Endothelial cell of umbilical vein (primary cell): Measurements from ENCODE around the gene GRIK1. TPM values are rescaled to one million over a fixed set of nuclear protein-coding genes. Genes with fewer than 3 reads are reported as not detected.

ENCODE experiments used
- BruUV-seq: library from RNA; stranded (reverse); fragments of 400-500 nt; replicated peaks from 2 replicates; lab custom pipeline; 2021; lab: Mats Ljungman, UMichigan
- CTCF ChIA-PET: fragments of 300-600, 350-600 bp; sonication (Branson Sonifier 250); formaldehyde crosslinking; loops from one replicate; lab custom pipeline; 2021; ENCODE audit warnings: antibody characterized with exemption, inconsistent platforms; lab: Charles Lee
- POLR2A ChIA-PET: fragments of 300-600, 350-600 bp; sonication (Branson Sonifier 250); formaldehyde crosslinking; loops from one replicate; lab custom pipeline; 2021; ENCODE audit warnings: antibody characterized with exemption, inconsistent platforms; lab: Charles Lee
- DNase-seq: peaks from one replicate; pipeline ENCODE4 v3.0.0-alpha.2; 2011; ENCODE audit warnings: low read depth, low spot score
- FAIRE-seq: peaks from 2 replicates; lab custom pipeline; 2011; peaks lifted over from hg19 to GRCh38; lab: Jason Lieb, UNC
- H2AFZ ChIP-seq: 2 replicates; pipeline ENCODE4 v1.6.0; 2012; ENCODE audit warnings: low read depth, low read length, control low read depth, inconsistent platforms
- H3K27ac ChIP-seq: 2 replicates; pipeline ENCODE4 v1.5.1; 2011; ENCODE audit warnings: low read depth, mild to moderate bottlenecking, control low read depth, low read length, moderate library complexity; ENCODE audit not compliant: insufficient read depth
- H3K27me3 ChIP-seq, 2 experiments: 2 replicates each; pipeline versions ENCODE4 v1.6.0 to v1.6.1; 2011; ENCODE audit warnings: low read length in 2 of 2, mixed read lengths in 1 of 2; ENCODE audit not compliant: control insufficient read depth in 2 of 2, insufficient read depth in 2 of 2
- H3K36me3 ChIP-seq, 2 experiments: 2 replicates in 1 of 2; 3 replicates in 1 of 2; pipeline ENCODE4 v1.5.1; 2011; ENCODE audit warnings: low read length in 2 of 2, mild to moderate bottlenecking in 1 of 2, moderate library complexity in 1 of 2; ENCODE audit not compliant: control insufficient read depth in 2 of 2, insufficient read depth in 2 of 2; ENCODE audit errors: extremely low read depth in 1 of 2
- H3K4me1 ChIP-seq: 3 replicates; pipeline ENCODE4 v1.5.1; 2011; ENCODE audit warnings: mild to moderate bottlenecking, low read length; ENCODE audit not compliant: control insufficient read depth, insufficient read depth; ENCODE audit errors: extremely low read depth
- H3K4me2 ChIP-seq: 2 replicates; pipeline ENCODE4 v1.6.1; 2011; ENCODE audit warnings: low read length, control low read depth, mixed read lengths; ENCODE audit not compliant: insufficient read depth
- H3K4me3 ChIP-seq, 3 experiments: fragments of 200-600 bp in 1 of 3; sonication (generic), shearing (Covaris generic) in 1 of 3; replicated peaks in 1 of 3; 2 replicates each; pipeline ENCODE4 v1.5.1; 2011 to 2016; ENCODE audit warnings: control low read depth in 3 of 3, low read length in 3 of 3, mild to moderate bottlenecking in 2 of 3, inconsistent platforms in 1 of 3, low read depth in 1 of 3, moderate library complexity in 1 of 3; ENCODE audit not compliant: insufficient read depth in 1 of 3
- H3K79me2 ChIP-seq: 2 replicates; pipeline ENCODE4 v1.6.0; 2012; ENCODE audit warnings: low read length, inconsistent platforms; ENCODE audit not compliant: control insufficient read depth, insufficient read depth
- H3K9ac ChIP-seq: replicated peaks from 2 replicates; pipeline ENCODE3; 2011; ENCODE audit warnings: low read length, control low read depth; ENCODE audit not compliant: insufficient read depth; ENCODE audit errors: extremely low read depth
- H3K9me1 ChIP-seq: replicated peaks from 3 replicates; pipeline ENCODE4 v1.6.0; 2011; ENCODE audit warnings: mild to moderate bottlenecking, low read length; ENCODE audit not compliant: control insufficient read depth, insufficient read depth; ENCODE audit errors: extremely low read depth
- H3K9me3 ChIP-seq: replicated peaks from 2 replicates; pipeline ENCODE4 v1.5.1; 2012; ENCODE audit warnings: low read length, inconsistent platforms; ENCODE audit not compliant: control insufficient read depth, insufficient read depth
- H4K20me1 ChIP-seq: replicated peaks from 2 replicates; pipeline ENCODE3; 2011; ENCODE audit warnings: mild to moderate bottlenecking, low read length; ENCODE audit not compliant: control insufficient read depth, insufficient read depth; ENCODE audit errors: extremely low read depth
- EZH2 ChIP-seq: IDR thresholded peaks from 2 replicates; pipeline ENCODE4 v1.6.1; 2012; ENCODE audit warnings: borderline replicate concordance, low read depth, mild to moderate bottlenecking, moderate library complexity, low read length, inconsistent platforms; ENCODE audit not compliant: severe bottlenecking
- FOS ChIP-seq: IDR thresholded peaks from 2 replicates; pipeline ENCODE4 v1.6.1; 2011; ENCODE audit warnings: mild to moderate bottlenecking, low read length, moderate library complexity, borderline replicate concordance; ENCODE audit not compliant: insufficient read depth
- GATA2 ChIP-seq: IDR thresholded peaks from 2 replicates; pipeline ENCODE4 v1.7.0; 2011; ENCODE audit warnings: low read depth, mild to moderate bottlenecking, moderate library complexity, mixed read lengths, low read length; ENCODE audit not compliant: insufficient read length, insufficient read depth
- JUN ChIP-seq: IDR thresholded peaks from 2 replicates; pipeline ENCODE4 v1.6.1; 2011; ENCODE audit warnings: borderline replicate concordance, low read depth; ENCODE audit not compliant: insufficient read length, insufficient read depth
- MYC ChIP-seq: IDR thresholded peaks from one replicate; pipeline ENCODE4 v1.6.1; 2011; ENCODE audit warnings: mild to moderate bottlenecking, low read depth, low read length
- POLR2A ChIP-seq: IDR thresholded peaks from 2 replicates; pipeline ENCODE4 v1.6.1; 2012; ENCODE audit warnings: low read depth, mild to moderate bottlenecking, control low read depth, low read length
- POLR2AphosphoS5 ChIP-seq: IDR thresholded peaks from 2 replicates; pipeline ENCODE4 v1.6.1; 2012; ENCODE audit warnings: low read depth, mild to moderate bottlenecking, control low read depth, low read length, moderate library complexity; ENCODE audit not compliant: insufficient read depth
- dilution Hi-C: fragments of 300-500 bp; cut with MboI; formaldehyde crosslinking; loops from one replicate; pipeline ENCODE4 v1.15.0; 2019; ENCODE audit warnings: low sequenced_read_pairs; ENCODE audit not compliant: extremely low pct_ligation_motif_present
- intact Hi-C: fragments of 100-400 bp; cut with micrococcal nuclease; formaldehyde crosslinking; loops from one replicate; pipeline ENCODE4 v1.10.0; 2022
- polyA plus RNA-seq, 4 experiments: library from polyadenylated mRNA; depleted of rRNA in 3 of 4; stranded (reverse) in 3 of 4; unstranded in 1 of 4; fragments of >200 nt; gene quantifications; 2 replicates each; pipeline versions ENCODE4 v1.2.1 to v1.2.3, GENCODE V29; 2011 to 2012; ENCODE audit warnings: missing spikeins in 1 of 4
- total RNA-seq: library from RNA; stranded (reverse); gene quantifications from 2 replicates; pipeline ENCODE4 v1.2.3, GENCODE V29; 2021
- TF ChIP-seq, protein P1 (sequence below): IDR thresholded peaks from 2 replicates; pipeline ENCODE4 v1.6.1; 2011; ENCODE audit not compliant: insufficient read depth, insufficient read length
- TF ChIP-seq, protein P2 (sequence below), 2 donors: IDR thresholded peaks; 1 replicate in 1 of 2; 2 replicates in 1 of 2; pipeline ENCODE4 v1.5.1; 2011; ENCODE audit warnings: low read length in 2 of 2, mild to moderate bottlenecking in 2 of 2, moderate library complexity in 2 of 2, control low read depth in 1 of 2, inconsistent platforms in 1 of 2, low read depth in 1 of 2; ENCODE audit not compliant: insufficient read depth in 1 of 2; ENCODE audit errors: extremely low read depth in 1 of 2

GRIK1 gene
- total and polyA plus RNA-seq, 2 donors (not counting 3 experiments of a cell fraction or from before 2014, with no cell fraction given), result not detected

GRCh38 chr21:29777160-29777559, 162.6 kb downstream of the GRIK1 start:
- Histone ChIP-seq H3K4me3 (no peak overlapping the region), H3K4me1 (no peaks in the 10 kb centered on the region), H3K36me3 (no peaks in the 10 kb centered on the region), H3K27ac (no peak overlapping the region), H3K9me1 (no peaks in the 10 kb centered on the region), H3K4me2 (no peak overlapping the region), H2AFZ (no peak overlapping the region), H3K79me2 (no peaks in the 10 kb centered on the region), H3K27me3 (no peaks in the 10 kb centered on the region), H3K9ac (no peak overlapping the region), H4K20me1 (no peaks in the 10 kb centered on the region), H3K9me3 (no peaks in the 10 kb centered on the region)
- dilution Hi-C loops (no loop called here), intact Hi-C loops (no loop called here)
- no TSS peak for BruUV-seq
- DNase-seq, result no peak
- POLR2A ChIA-PET, result no interaction called here
- no peak for FAIRE-seq
- CTCF ChIA-PET, result no interaction called here
- TF ChIP-seq JUN (no peak), MYC (no peak), POLR2A (no peak), EZH2 (no peak), FOS (no peak), POLR2AphosphoS5 (no peak), GATA2 (no peak)
- TF ChIP-seq, protein P1, sequence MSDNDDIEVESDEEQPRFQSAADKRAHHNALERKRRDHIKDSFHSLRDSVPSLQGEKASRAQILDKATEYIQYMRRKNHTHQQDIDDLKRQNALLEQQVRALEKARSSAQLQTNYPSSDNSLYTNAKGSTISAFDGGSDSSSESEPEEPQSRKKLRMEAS, result no peak
- TF ChIP-seq, protein P2, sequence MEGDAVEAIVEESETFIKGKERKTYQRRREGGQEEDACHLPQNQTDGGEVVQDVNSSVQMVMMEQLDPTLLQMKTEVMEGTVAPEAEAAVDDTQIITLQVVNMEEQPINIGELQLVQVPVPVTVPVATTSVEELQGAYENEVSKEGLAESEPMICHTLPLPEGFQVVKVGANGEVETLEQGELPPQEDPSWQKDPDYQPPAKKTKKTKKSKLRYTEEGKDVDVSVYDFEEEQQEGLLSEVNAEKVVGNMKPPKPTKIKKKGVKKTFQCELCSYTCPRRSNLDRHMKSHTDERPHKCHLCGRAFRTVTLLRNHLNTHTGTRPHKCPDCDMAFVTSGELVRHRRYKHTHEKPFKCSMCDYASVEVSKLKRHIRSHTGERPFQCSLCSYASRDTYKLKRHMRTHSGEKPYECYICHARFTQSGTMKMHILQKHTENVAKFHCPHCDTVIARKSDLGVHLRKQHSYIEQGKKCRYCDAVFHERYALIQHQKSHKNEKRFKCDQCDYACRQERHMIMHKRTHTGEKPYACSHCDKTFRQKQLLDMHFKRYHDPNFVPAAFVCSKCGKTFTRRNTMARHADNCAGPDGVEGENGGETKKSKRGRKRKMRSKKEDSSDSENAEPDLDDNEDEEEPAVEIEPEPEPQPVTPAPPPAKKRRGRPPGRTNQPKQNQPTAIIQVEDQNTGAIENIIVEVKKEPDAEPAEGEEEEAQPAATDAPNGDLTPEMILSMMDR (IDR thresholded peaks at IDR 0.05; ENCODE audit: extremely low read depth in 1 of 2, insufficient read depth in 1 of 2, low read depth in 1 of 2, low read length in 2 of 2), result no peak
